PC-3 (cell line): ENCODE data around the gene SELENOV.
A peak's percentile ranks its signal among the peaks of the same experiment; 100 is the strongest.

Experiments used
- EZH2 ChIP-seq: fragments of 300-600 bp; sonication (generic); IDR thresholded peaks from one replicate; pipeline ENCODE4 v1.6.1; 2017; ENCODE audit warnings: antibody characterized with exemption, mild to moderate bottlenecking, low read length; ENCODE audit not compliant: unreplicated experiment
- EZH2phosphoT487 ChIP-seq: fragments of 300-600 bp; sonication (generic); IDR thresholded peaks from 2 replicates; pipeline ENCODE4 v1.6.1; 2018; ENCODE audit warnings: mild to moderate bottlenecking, antibody characterized with exemption, low read length, borderline replicate concordance
- TF ChIP-seq, protein P1 (sequence below): fragments of 300-600 bp; sonication (generic); conservative IDR thresholded peaks from 2 replicates; pipeline ENCODE4 v1.5.1; 2017; ENCODE audit warnings: antibody characterized with exemption, low read depth, mild to moderate bottlenecking, low read length

DNA sequence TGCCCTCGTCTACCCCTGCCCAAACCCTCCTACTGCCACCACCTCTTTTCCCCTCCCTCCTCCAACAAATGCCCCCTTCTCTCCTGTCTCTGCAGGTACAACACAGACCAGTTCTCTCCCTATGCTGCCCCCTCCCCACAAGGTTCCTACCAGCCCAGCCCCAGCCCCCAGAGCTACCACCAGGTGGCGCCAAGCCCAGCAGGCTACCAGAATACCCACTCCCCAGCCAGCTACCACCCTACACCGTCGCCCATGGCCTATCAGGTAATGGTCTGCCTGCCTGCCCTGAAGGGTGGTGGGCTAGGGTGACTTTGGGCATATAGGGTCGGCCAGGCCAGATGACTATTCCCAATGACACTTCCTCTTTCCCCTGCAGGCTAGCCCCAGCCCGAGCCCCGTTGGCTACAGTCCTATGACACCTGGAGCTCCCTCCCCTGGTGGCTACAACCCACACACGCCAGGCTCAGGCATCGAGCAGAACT lies 40.8 kb upstream of the SELENOV start:
- TF ChIP-seq, protein P1, sequence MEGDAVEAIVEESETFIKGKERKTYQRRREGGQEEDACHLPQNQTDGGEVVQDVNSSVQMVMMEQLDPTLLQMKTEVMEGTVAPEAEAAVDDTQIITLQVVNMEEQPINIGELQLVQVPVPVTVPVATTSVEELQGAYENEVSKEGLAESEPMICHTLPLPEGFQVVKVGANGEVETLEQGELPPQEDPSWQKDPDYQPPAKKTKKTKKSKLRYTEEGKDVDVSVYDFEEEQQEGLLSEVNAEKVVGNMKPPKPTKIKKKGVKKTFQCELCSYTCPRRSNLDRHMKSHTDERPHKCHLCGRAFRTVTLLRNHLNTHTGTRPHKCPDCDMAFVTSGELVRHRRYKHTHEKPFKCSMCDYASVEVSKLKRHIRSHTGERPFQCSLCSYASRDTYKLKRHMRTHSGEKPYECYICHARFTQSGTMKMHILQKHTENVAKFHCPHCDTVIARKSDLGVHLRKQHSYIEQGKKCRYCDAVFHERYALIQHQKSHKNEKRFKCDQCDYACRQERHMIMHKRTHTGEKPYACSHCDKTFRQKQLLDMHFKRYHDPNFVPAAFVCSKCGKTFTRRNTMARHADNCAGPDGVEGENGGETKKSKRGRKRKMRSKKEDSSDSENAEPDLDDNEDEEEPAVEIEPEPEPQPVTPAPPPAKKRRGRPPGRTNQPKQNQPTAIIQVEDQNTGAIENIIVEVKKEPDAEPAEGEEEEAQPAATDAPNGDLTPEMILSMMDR, result peak; percentile 77
- TF ChIP-seq EZH2, result no peak
- no peak for TF ChIP-seq EZH2phosphoT487
